Mesothelial cell of epicardium (in vitro differentiated cells): ENCODE data around the gene SBK1. TPM values are rescaled to one million over a fixed set of nuclear protein-coding genes. Genes with fewer than 3 reads are reported as not detected.

Experiments
- DNase-seq, 2 experiments: peaks; one replicate each; pipeline ENCODE4 v3.0.0; 2021; ENCODE audit warnings: low spot score in 2 of 2; ENCODE audit not compliant: unreplicated experiment in 2 of 2
- H3K27ac Mint-ChIP-seq: 2 replicates; pipeline ENCODE4 v1.8.0; 2021; ENCODE audit warnings: mixed read lengths
- H3K27me3 Mint-ChIP-seq: 2 replicates; pipeline ENCODE4 v1.8.0; 2021; ENCODE audit warnings: low read depth, mixed read lengths
- H3K36me3 Mint-ChIP-seq: 2 replicates; pipeline ENCODE4 v1.8.0; 2021; ENCODE audit warnings: mixed read lengths
- H3K4me1 Mint-ChIP-seq: 2 replicates; pipeline ENCODE4 v1.8.0; 2021; ENCODE audit warnings: mixed read lengths
- H3K4me3 Mint-ChIP-seq: 2 replicates; pipeline ENCODE4 v1.8.0; 2021; ENCODE audit warnings: mild to moderate bottlenecking, moderate library complexity, mixed read lengths
- H3K9me3 Mint-ChIP-seq: 2 replicates; pipeline ENCODE4 v1.8.0; 2021; ENCODE audit warnings: mixed read lengths
- total RNA-seq: library from RNA; stranded (reverse); gene quantifications from 3 replicates; pipeline ENCODE4 v1.2.1, GENCODE V29; 2021
- TF ChIP-seq, protein P1 (sequence below): fragments of 200-600 bp; sonication (generic); IDR thresholded peaks from one replicate; pipeline ENCODE4 v1.5.0; 2021; ENCODE audit warnings: antibody characterized with exemption; ENCODE audit not compliant: unreplicated experiment

Gene SBK1
- total RNA-seq, 1 donor from 2014 or later, result 51.4 TPM

DNA sequence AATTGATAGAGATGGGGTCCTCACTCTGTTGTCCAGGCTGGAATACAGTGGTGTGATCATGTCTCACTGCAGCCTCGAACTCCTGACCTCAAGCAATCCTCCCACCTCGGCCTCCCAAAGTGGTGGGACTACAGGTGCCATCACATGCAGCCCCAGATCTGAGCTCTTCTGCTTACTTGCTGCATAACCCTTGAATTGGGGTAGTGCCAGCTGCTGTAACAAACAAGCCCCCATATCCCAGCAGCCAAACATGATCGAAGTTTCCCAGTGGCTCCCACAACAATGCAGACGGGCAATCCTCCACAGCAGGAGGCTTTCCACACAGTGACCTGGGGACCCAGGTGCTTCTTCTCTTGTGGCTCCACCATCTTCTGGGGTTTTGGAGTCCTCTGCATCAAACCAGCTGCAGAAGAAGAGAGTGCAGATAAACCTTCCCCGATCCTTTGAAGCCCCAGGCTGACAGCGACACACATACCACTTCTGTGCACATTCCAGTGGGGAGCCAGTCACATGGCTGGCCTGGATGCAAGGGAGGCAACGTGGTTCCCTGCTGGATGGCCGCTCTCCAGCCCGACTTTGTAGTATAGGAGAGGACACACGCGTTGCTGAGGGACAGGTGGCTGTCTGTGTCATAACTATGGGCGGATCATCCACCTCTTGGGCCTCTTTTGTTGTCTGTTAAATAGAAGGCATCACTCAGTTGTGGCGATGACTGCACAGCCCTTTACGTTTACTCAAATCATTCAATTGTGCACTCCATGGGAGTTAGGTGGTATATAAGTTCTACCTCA lies 16.7 kb downstream of the SBK1 start:
- no peaks in the 10 kb centered on the region for H3K9me3 Mint-ChIP-seq
- peaks cover 31% of the 10 kb centered on the region for H3K36me3 Mint-ChIP-seq
- no peaks in the 10 kb centered on the region for H3K27me3 Mint-ChIP-seq
- TF ChIP-seq, protein P1, sequence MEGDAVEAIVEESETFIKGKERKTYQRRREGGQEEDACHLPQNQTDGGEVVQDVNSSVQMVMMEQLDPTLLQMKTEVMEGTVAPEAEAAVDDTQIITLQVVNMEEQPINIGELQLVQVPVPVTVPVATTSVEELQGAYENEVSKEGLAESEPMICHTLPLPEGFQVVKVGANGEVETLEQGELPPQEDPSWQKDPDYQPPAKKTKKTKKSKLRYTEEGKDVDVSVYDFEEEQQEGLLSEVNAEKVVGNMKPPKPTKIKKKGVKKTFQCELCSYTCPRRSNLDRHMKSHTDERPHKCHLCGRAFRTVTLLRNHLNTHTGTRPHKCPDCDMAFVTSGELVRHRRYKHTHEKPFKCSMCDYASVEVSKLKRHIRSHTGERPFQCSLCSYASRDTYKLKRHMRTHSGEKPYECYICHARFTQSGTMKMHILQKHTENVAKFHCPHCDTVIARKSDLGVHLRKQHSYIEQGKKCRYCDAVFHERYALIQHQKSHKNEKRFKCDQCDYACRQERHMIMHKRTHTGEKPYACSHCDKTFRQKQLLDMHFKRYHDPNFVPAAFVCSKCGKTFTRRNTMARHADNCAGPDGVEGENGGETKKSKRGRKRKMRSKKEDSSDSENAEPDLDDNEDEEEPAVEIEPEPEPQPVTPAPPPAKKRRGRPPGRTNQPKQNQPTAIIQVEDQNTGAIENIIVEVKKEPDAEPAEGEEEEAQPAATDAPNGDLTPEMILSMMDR, result no peak
- no peak overlapping the region for H3K4me3 Mint-ChIP-seq
- no peak for DNase-seq
- H3K4me1 Mint-ChIP-seq, result no peaks in the 10 kb centered on the region
- H3K27ac Mint-ChIP-seq, result no peak overlapping the region

DNA sequence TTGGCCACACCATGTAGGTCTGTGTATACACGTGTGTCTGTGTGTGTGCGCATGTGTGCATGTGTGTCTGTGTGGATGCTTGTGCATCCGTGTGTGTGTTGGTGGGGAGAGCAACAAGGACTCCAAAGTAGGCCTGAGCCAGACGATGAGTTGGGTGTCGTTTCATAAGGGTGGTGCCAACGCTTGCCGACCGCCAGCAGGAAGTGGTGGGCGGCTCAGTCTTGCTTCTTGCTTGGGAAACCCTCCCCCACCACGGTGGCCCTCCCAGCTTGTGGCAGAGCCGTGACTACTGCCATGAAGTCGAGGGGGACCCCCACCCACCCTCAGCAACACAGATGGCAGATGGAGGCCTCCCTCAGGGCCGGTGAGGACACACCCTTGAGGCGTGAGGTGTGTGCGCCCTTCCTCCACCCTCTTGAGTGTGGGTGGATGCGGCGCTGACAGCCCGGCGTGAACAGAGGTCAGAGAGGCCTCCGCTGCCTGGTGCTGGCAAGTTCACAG lies 17.5 kb downstream of the SBK1 start:
- no peak for DNase-seq
- no peaks in the 10 kb centered on the region for H3K27me3 Mint-ChIP-seq
- H3K27ac Mint-ChIP-seq, result no peak overlapping the region
- H3K9me3 Mint-ChIP-seq, result no peaks in the 10 kb centered on the region
- TF ChIP-seq, protein P1, result no peak
- peaks cover 27% of the 10 kb centered on the region for H3K36me3 Mint-ChIP-seq
- H3K4me3 Mint-ChIP-seq, result no peak overlapping the region
- no peaks in the 10 kb centered on the region for H3K4me1 Mint-ChIP-seq

DNA sequence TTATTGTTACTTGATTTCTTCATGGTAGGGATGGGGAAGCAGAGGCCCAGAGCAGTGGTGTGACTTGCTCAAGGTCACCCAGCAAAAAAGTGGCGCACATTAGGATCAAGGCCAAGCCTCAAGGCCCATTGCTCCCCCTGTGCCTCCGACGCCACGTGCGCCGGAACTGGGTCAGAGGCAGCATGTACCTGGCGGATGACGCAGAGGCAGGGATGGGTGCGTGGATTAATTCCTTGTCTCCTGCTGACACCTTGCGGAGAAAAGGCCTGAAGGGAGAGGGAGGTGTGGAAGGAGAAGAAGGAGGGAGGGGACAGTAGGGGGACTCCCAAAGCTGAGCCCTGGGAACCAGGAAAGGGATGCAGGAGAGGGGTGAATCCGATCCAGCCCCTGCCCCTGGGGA lies 18.5 kb downstream of the SBK1 start:
- DNase-seq, result no peak
- Mint-ChIP-seq H3K4me1 (no peaks in the 10 kb centered on the region), H3K9me3 (no peaks in the 10 kb centered on the region), H3K27ac (no peak overlapping the region), H3K4me3 (no peak overlapping the region), H3K36me3 (peaks cover 27% of the 10 kb centered on the region), H3K27me3 (no peaks in the 10 kb centered on the region)
- TF ChIP-seq, protein P1, result no peak

DNA sequence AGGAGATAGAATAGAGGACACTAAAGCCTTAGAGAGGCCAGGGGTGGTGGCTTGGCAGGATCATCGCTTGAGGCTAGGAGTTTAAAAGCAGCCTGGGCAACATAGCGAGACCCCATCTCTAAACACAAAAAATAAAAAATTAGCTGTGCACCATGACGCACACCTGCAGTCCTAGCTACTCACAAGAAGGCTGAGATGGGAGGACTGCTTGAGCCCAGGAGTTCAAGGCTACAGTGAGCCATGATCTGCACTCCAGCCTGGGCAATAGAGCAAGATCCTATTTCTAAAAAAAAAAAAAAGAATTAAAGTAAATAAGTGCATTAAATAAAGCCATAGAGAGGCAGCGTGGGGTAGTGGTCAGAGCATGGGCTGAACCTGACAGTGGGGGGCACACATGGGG lies 19.1 kb downstream of the SBK1 start:
- no peaks in the 10 kb centered on the region for H3K27me3 Mint-ChIP-seq
- TF ChIP-seq, protein P1, result no peak
- H3K9me3 Mint-ChIP-seq, result no peaks in the 10 kb centered on the region
- H3K36me3 Mint-ChIP-seq, result peaks cover 24% of the 10 kb centered on the region
- DNase-seq, result no peak
- H3K4me3 Mint-ChIP-seq, result no peak overlapping the region
- no peak overlapping the region for H3K27ac Mint-ChIP-seq
- H3K4me1 Mint-ChIP-seq, result no peaks in the 10 kb centered on the region

DNA sequence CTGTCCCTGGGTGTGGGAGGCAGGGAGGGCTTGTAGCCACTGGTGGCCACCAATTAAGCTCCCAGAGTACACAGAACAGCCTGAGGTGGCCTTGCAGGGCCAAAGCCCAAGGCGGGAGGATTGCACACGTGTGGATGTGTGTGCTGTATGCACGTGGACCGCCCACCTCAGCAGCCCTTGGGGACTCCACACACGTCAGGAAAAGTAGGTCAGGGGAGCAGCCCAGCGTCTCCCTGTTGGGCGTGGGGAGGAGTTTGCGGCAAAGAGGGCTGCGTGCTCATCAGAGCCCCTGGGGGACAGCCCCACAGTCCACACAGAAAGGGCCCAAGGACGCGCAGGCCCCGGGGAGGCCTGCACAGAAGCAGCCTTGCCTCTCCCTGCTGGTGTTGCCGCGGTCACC lies 19.6 kb downstream of the SBK1 start:
- no peak overlapping the region for H3K4me3 Mint-ChIP-seq
- DNase-seq, result no peak
- TF ChIP-seq, protein P1, result no peak
- H3K27me3 Mint-ChIP-seq, result no peaks in the 10 kb centered on the region
- H3K4me1 Mint-ChIP-seq, result no peaks in the 10 kb centered on the region
- H3K9me3 Mint-ChIP-seq, result no peaks in the 10 kb centered on the region
- peaks cover 24% of the 10 kb centered on the region for H3K36me3 Mint-ChIP-seq
- H3K27ac Mint-ChIP-seq, result no peak overlapping the region
